NK-92 (cell line): Measurements from ENCODE around the gene REG3A.

Source experiments
- DNase-seq: peaks from one replicate; lab custom pipeline; 2025; ENCODE audit not compliant: unreplicated experiment; lab: John Stamatoyannopoulos, UW

REG3A gene

DNA sequence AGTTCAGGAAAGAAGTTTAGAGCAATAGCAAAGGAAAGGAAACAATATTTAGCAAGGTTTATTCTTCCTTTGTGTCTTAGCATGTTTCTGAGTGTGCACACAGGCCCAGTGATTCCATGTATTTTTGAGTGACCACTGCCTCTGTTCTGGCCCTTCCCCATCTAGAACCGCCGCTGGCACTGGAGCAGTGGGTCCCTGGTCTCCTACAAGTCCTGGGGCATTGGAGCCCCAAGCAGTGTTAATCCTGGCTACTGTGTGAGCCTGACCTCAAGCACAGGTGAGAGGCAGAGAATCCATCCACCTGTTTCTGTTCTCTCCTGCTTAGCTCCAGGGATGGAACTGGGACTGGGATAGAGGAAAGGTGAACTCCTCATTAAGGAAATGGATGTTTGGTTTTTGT, 36.9 kb downstream of the REG3A start:
- DNase-seq: no peak

GRCh38 chr2:79120194-79120713, 39.3 kb downstream of the REG3A start, which contains the start of gene REG1A:
Gene REG1A (plus strand): TSS chr2:79120488. CDS start chr2:79120862, 374 bp downstream.
- no peak for DNase-seq

DNA sequence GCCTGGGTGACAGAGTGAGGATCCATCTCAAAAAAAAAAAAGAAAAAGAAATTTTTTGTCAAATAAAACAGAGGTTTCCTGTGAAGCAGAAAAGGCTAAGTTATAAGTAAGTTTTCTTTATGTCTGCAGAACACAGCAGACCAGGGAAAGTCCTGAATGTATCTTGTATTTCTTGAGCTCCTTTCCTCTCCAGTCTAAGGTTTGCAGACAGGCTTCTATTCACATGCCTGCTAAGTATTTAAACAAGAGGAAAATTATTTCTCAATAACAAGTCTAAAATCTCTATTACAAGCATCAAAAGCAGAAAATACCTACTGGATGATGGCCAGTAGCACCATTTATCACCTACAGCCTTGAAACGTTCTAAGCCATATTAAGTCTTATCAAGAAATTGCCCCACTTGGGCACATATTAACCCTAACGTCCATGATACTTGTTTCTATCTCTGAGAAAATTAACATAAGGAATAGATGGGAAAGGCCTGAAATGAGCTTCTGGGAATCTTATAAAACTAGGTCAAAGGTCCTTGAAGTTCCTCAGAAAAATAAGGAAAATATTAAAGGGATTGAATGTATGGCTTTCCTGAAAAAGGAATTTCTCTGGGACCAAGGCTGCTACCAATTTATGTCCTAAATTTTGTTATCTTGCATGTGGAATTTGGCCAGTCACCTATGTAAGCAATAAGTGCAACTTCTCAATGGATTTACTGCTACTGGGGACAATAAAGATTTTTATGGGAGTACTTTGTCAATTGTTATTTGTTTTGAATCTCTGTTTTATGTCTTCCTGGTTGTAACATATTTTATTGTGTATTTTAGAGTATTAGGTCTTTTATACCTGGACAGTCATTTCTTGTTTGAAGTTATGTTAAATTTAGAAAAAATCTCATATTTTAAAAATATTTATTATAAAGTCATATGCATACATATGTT, 42.3 kb downstream of the REG3A start:
- no peak for DNase-seq

DNA sequence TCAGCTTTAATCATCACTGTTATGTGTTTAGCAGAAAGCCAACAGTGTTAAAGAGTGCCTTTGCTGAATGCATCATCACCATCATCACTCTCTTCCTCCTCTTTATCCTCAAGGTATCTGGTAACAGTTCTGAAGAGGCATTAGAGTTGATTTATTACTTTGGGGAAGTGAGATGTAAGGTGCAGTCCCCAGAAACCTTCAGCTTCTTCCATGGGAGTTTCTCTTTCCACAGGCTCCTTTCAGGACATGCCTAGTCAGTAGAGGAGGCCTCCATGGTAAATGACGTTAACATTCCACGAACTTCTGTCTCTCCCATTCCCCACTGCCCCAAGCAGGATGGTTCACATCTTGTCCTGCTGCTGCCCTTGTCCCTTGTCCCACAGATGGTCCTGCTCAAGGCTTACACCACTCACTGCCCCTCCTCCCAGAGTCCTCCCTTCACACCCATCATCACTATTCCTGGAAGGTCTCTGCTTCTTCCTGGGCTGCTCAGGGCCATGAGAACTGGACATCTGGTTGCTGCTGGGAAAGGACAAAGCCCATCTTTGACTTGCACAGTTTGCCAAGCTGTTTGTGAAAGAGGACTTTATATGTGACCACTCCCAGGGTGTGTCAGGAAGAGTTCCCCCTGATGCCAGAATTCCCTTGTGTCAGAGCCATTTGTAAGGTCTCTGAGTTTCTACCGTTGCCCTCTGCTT, 44.6 kb downstream of the REG3A start:
- no peak for DNase-seq

DNA sequence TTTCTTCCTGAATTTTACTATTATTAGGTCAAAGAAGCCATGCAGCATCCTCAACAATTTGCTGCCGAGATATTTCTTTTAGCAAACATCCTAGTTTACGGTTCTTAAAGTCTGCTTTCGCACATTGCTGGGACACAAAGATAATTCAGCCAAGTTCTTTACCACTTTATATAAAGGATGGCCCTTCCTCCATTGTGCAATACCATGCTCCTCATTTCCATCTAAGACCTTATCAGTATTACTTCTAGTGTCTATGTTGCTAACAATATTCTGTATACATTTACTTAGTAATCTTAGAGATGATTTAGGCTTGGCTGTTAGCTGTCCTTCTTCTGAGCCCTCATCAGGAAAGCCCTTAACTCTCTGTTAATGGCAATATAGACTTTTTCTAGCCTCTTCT, 47.3 kb downstream of the REG3A start:
- no peak for DNase-seq
